ENCODE measurements around the gene SPZ1.

GRCh38 chr5:80276186-80276585, 43.6 kb upstream of the SPZ1 start:
- TF ChIP-seq POLR2AphosphoS5 (IDR thresholded peaks at IDR 0.05) = no peak
- no peak for TF ChIP-seq POLR2A (IDR thresholded peaks at IDR 0.05)
- no peak for TF ChIP-seq CTCF (IDR thresholded peaks at IDR 0.05)
- TF ChIP-seq EP300 (IDR thresholded peaks at IDR 0.05) = no peak
